HG03565 (cell line): ENCODE results near the gene TAF10.
A peak's percentile ranks its signal among the peaks of the same experiment; 100 is the strongest.

Experiments used
- ATAC-seq: cut with Tn5 transposase; IDR thresholded peaks from one replicate; pipeline ENCODE4 v1.9.1; 2021; ENCODE audit warnings: mild to moderate bottlenecking, moderate library complexity; ENCODE audit not compliant: unreplicated experiment

TAF10 gene

GRCh38 chr11:6609502-6610015 lies 2.5 kb downstream of the TAF10 start:
- ATAC-seq, result no peak

GRCh38 chr11:6608726-6609501 lies 3.1 kb downstream of the TAF10 start:
- ATAC-seq, result no peak

GRCh38 chr11:6608011-6608410 lies 4.0 kb downstream of the TAF10 start:
- no peak for ATAC-seq

- ATAC-seq, result peak; percentile 0
Measured at GRCh38 chr11:6607190-6607795, 4.7 kb downstream of the TAF10 start.

- ATAC-seq, result peak; percentile 37
Measured at GRCh38 chr11:6606471-6607189, 5.4 kb downstream of the TAF10 start.

GRCh38 chr11:6604790-6605189 lies 7.2 kb downstream of the TAF10 start:
- no peak for ATAC-seq

- ATAC-seq, result peak; percentile 31
Measured at GRCh38 chr11:6604081-6604626, 7.9 kb downstream of the TAF10 start.

- peak; percentile 57 for ATAC-seq
Measured at GRCh38 chr11:6603287-6604080, 8.5 kb downstream of the TAF10 start, which contains the start of the genes ILK and RRP8. ILK (plus strand) TSS chr11:6603774; CDS start chr11:6604272, 498 bp downstream. RRP8 (minus strand) TSS chr11:6603616; CDS start chr11:6603502, 114 bp downstream.

- no peak for ATAC-seq
Measured at GRCh38 chr11:6602096-6602940, 9.7 kb downstream of the TAF10 start.

- no peak for ATAC-seq
Measured at GRCh38 chr11:6601041-6601461, 11.0 kb downstream of the TAF10 start.

GRCh38 chr11:6599881-6600390 lies 12.1 kb downstream of the TAF10 start:
- no peak for ATAC-seq

- no peak for ATAC-seq
Measured at GRCh38 chr11:6599449-6599848, 12.6 kb downstream of the TAF10 start.

GRCh38 chr11:6598555-6598954 lies 13.5 kb downstream of the TAF10 start:
- no peak for ATAC-seq

GRCh38 chr11:6596239-6596877 lies 15.7 kb downstream of the TAF10 start:
- ATAC-seq, result no peak

GRCh38 chr11:6594142-6594768 lies 17.8 kb downstream of the TAF10 start:
- no peak for ATAC-seq

GRCh38 chr11:6588018-6588417 lies 24.0 kb downstream of the TAF10 start:
- no peak for ATAC-seq

GRCh38 chr11:6587360-6587953 lies 24.6 kb downstream of the TAF10 start:
- ATAC-seq, result no peak
